Measurements from ENCODE around the gene RARG. TPM values are rescaled to one million over a fixed set of nuclear protein-coding genes. Genes with fewer than 3 reads are reported as not detected.

Gene RARG
- total and polyA plus RNA-seq, 2 of the 4 experiments (the other 2 are of a cell fraction), result 7.9 to 30.9 TPM

GRCh38 chr12:53197011-53197640 lies 34.9 kb downstream of the RARG start:
- no peak overlapping the region for H2BK20ac ChIP-seq (ENCODE audit: low read depth, low read length)
- no peak overlapping the region for H4K91ac ChIP-seq (ENCODE audit: insufficient read depth, low read depth, low read length)
- no peak overlapping the region for H2BK15ac ChIP-seq (ENCODE audit: low read depth, low read length)
- no peak overlapping the region for H3K4ac ChIP-seq (ENCODE audit: low read depth, low read length)
- dilution Hi-C loops (cut with HindIII; ENCODE audit: low sequenced_read_pairs, unreplicated experiment) (no loop called here), intact Hi-C loops (cut with micrococcal nuclease) (loop anchor here (1.0 kb wide), 1 partner anchor 38 kb away; no protein-coding TSS in a partner anchor), in situ Hi-C loops (cut with MboI; ENCODE audit: low sequenced_read_pairs) (no loop called here)
- H2AK9ac ChIP-seq (replicated peaks; ENCODE audit: low read depth, low read length, poor library complexity), result no peak overlapping the region
- H4K8ac ChIP-seq (ENCODE audit: low read depth in 2 of 2, low read length in 2 of 2), result 0 out of 4 replicates have a peak overlapping the region, but pooled peaks of 1 of the 2 experiments have one; percentile 12
- no peak overlapping the region for H3K14ac ChIP-seq (replicated peaks; ENCODE audit: low read depth, low read length)
- no peak overlapping the region for H3K9ac ChIP-seq (ENCODE audit: low read depth, low read length)
- TF ChIP-seq CEBPB (IDR thresholded peaks at IDR 0.05; ENCODE audit: low read depth, low read length) (no peak), MAFK (IDR thresholded peaks at IDR 0.05; ENCODE audit: low read depth, low read length) (no peak), CHD1 (IDR thresholded peaks at IDR 0.05; ENCODE audit: low read depth, low read length) (no peak)
- TF ChIP-seq, protein P1, sequence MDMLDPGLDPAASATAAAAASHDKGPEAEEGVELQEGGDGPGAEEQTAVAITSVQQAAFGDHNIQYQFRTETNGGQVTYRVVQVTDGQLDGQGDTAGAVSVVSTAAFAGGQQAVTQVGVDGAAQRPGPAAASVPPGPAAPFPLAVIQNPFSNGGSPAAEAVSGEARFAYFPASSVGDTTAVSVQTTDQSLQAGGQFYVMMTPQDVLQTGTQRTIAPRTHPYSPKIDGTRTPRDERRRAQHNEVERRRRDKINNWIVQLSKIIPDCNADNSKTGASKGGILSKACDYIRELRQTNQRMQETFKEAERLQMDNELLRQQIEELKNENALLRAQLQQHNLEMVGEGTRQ (IDR thresholded peaks at IDR 0.05; ENCODE audit: low read depth, low read length), result no peak
- no peak overlapping the region for H3K4me3 ChIP-seq (ENCODE audit: insufficient read depth, low read depth, low read length)
- no peak overlapping the region for H3K27ac ChIP-seq (ENCODE audit: insufficient read depth, low read length)
- no peak overlapping the region for H4K5ac ChIP-seq (ENCODE audit: low read depth, low read length)
- H2BK120ac ChIP-seq (ENCODE audit: low read depth, low read length), result no peak overlapping the region
- H3K18ac ChIP-seq (ENCODE audit: low read depth, low read length), result no peak overlapping the region
- H3K79me1 ChIP-seq (ENCODE audit: low read depth in 1 of 2, low read length in 2 of 2), result no peaks in the 10 kb centered on the region
- peaks cover 2% of the 10 kb centered on the region; the same call in 1 of the 2 replicates for H3K27me3 ChIP-seq (ENCODE audit: control insufficient read depth, insufficient read depth, low read length)
- H3K9me3 ChIP-seq (ENCODE audit: control insufficient read depth, insufficient read depth, low read length), result no peaks in the 10 kb centered on the region
- no peak overlapping the region for H2BK5ac ChIP-seq (ENCODE audit: low read depth, low read length, poor library complexity, severe bottlenecking)
- no peak for DNase-seq
- ATAC-seq (ENCODE audit: low read depth), result no peak
- no peaks in the 10 kb centered on the region for H4K20me1 ChIP-seq (ENCODE audit: insufficient read depth, low read length)
- BruUV-seq (replicated peaks), result no TSS peak
- CTCF ChIA-PET, result interaction anchor here (1.0 to 2.0 kb wide), 6 partner anchors 10 to 148 kb away, joined by 3 to 16 read pairs (median 8); partner anchors contain the start of genes CSAD and ITGB7
- peak overlapping the region; percentile 60 for H2AK5ac ChIP-seq (ENCODE audit: low read depth, low read length)
- no peaks in the 10 kb centered on the region; the same call in 1 of the 2 replicates for H3K36me3 ChIP-seq (ENCODE audit: control insufficient read depth, insufficient read depth, low read length)
- H3K23ac ChIP-seq (ENCODE audit: low read depth, low read length), result no peak overlapping the region
- H2AFZ ChIP-seq (replicated peaks; ENCODE audit: low read length, poor library complexity), result peak overlapping the region; percentile 94
- H3K9me1 ChIP-seq (ENCODE audit: insufficient read depth, low read length), result peaks cover 12% of the 10 kb centered on the region
- H3K4me2 ChIP-seq (ENCODE audit: low read depth, low read length), result no peak overlapping the region
- POLR2A ChIA-PET (ENCODE audit: unreplicated experiment), result no interaction called here
- H3K4me1 ChIP-seq (ENCODE audit: control insufficient read depth, insufficient read depth, low read length), result no peaks in the 10 kb centered on the region
- no peak overlapping the region for H3K56ac ChIP-seq (ENCODE audit: extremely low read depth, insufficient read depth, low read length)
- WGBS, 2 experiments (ENCODE audit: extremely low coverage in 2 of 2, insufficient read length in 1 of 2), result 79% methylated on average over 14 of the region's 19 CpGs; no CpG with 5 or more reads in 1 of the 2 experiments
